Stimulated activated effector memory CD8-positive, alpha-beta T cell treated with anti-CD3 and anti-CD28 coated beads, Interleukin-12 subunit alpha, Interleukin-12 subunit beta, amount 100 ng/mL, for 72 hours (primary cell): ENCODE data around the gene PRKN.
A peak's percentile ranks its signal among the peaks of the same experiment; 100 is the strongest.
"Not testable (repeated sequence)": the region's sequence is repeated elsewhere in the genome, so short reads cannot be mapped to it uniquely, and the experiment has no call there.

Experiments used
- ATAC-seq: fragments of 150-1000 bp; cut with Tn5 transposase; 2 replicates; pipeline ENCODE4 v1.10.0; 2021
- DNase-seq, 2 donors: peaks; one replicate each; pipeline ENCODE4 v3.0.0; 2021 to 2022; ENCODE audit warnings: low spot score in 2 of 2
- H3K27ac Mint-ChIP-seq: one replicate; pipeline ENCODE4 v1.8.0; 2022; ENCODE audit warnings: mild to moderate bottlenecking, mixed read lengths
- H3K36me3 Mint-ChIP-seq: one replicate; pipeline ENCODE4 v1.8.0; 2022; ENCODE audit warnings: mild to moderate bottlenecking, mixed read lengths
- H3K4me1 Mint-ChIP-seq: one replicate; pipeline ENCODE4 v1.8.0; 2022; ENCODE audit warnings: mixed read lengths
- H3K4me3 Mint-ChIP-seq: one replicate; pipeline ENCODE4 v1.8.0; 2022; ENCODE audit warnings: mild to moderate bottlenecking, mixed read lengths
- H3K9me3 Mint-ChIP-seq: one replicate; pipeline ENCODE4 v1.8.0; 2022; ENCODE audit warnings: mixed read lengths

PRKN gene

GRCh38 chr6:161354276-161354840 lies 1373.2 kb downstream of the PRKN start:
- DNase-seq (no peak), ATAC-seq (no peak)
- Mint-ChIP-seq H3K9me3 (no peaks in the 10 kb centered on the region), H3K4me1 (peaks cover 15% of the 10 kb centered on the region), H3K36me3 (no peaks in the 10 kb centered on the region), H3K4me3 (no peak overlapping the region), H3K27ac (no peak overlapping the region)

- DNase-seq, result no peak
- Mint-ChIP-seq H3K36me3 (no peaks in the 10 kb centered on the region), H3K4me1 (peaks cover 15% of the 10 kb centered on the region), H3K27ac (no peak overlapping the region), H3K4me3 (no peak overlapping the region), H3K9me3 (no peaks in the 10 kb centered on the region)
- no peak for ATAC-seq
Measured at GRCh38 chr6:161353208-161353613, 1374.4 kb downstream of the PRKN start.

- H3K36me3 Mint-ChIP-seq, result no peaks in the 10 kb centered on the region
- no peak overlapping the region for H3K27ac Mint-ChIP-seq
- H3K9me3 Mint-ChIP-seq, result no peaks in the 10 kb centered on the region
- no peak overlapping the region for H3K4me3 Mint-ChIP-seq
- no peak for DNase-seq
- ATAC-seq, result peak; percentile 46
- peaks cover 9% of the 10 kb centered on the region for H3K4me1 Mint-ChIP-seq
Measured at GRCh38 chr6:161351858-161352257, 1375.7 kb downstream of the PRKN start.

- DNase-seq (no peak), ATAC-seq (no peak)
- Mint-ChIP-seq H3K9me3 (no peaks in the 10 kb centered on the region), H3K36me3 (no peaks in the 10 kb centered on the region), H3K4me3 (no peak overlapping the region), H3K4me1 (no peaks in the 10 kb centered on the region), H3K27ac (no peak overlapping the region)
Measured at GRCh38 chr6:161349886-161350285, 1377.7 kb downstream of the PRKN start.

- Mint-ChIP-seq H3K27ac (no peak overlapping the region), H3K4me1 (no peaks in the 10 kb centered on the region), H3K36me3 (no peaks in the 10 kb centered on the region), H3K9me3 (no peaks in the 10 kb centered on the region), H3K4me3 (no peak overlapping the region)
- ATAC-seq, result no peak
- no peak for DNase-seq
Measured at GRCh38 chr6:161348628-161348994, 1379.0 kb downstream of the PRKN start.

- no peak overlapping the region for H3K4me3 Mint-ChIP-seq
- peak; percentile 19 for ATAC-seq
- no peaks in the 10 kb centered on the region for H3K9me3 Mint-ChIP-seq
- no peaks in the 10 kb centered on the region for H3K4me1 Mint-ChIP-seq
- DNase-seq, result no peak
- H3K36me3 Mint-ChIP-seq, result no peaks in the 10 kb centered on the region
- H3K27ac Mint-ChIP-seq, result no peak overlapping the region
Measured at GRCh38 chr6:161347988-161348627, 1379.5 kb downstream of the PRKN start.

GRCh38 chr6:161347125-161347524 lies 1380.4 kb downstream of the PRKN start:
- no peak for DNase-seq
- Mint-ChIP-seq H3K27ac (no peak overlapping the region), H3K9me3 (no peaks in the 10 kb centered on the region), H3K36me3 (no peaks in the 10 kb centered on the region), H3K4me3 (no peak overlapping the region), H3K4me1 (no peaks in the 10 kb centered on the region)
- ATAC-seq, result no peak

GRCh38 chr6:161346717-161347116 lies 1380.8 kb downstream of the PRKN start:
- no peak for ATAC-seq
- Mint-ChIP-seq H3K27ac (no peak overlapping the region), H3K36me3 (no peaks in the 10 kb centered on the region), H3K4me1 (no peaks in the 10 kb centered on the region), H3K9me3 (no peaks in the 10 kb centered on the region), H3K4me3 (no peak overlapping the region)
- no peak for DNase-seq

- no peak overlapping the region for H3K27ac Mint-ChIP-seq
- H3K4me3 Mint-ChIP-seq, result no peak overlapping the region
- DNase-seq (no peak), ATAC-seq (no peak)
- H3K36me3 Mint-ChIP-seq, result no peaks in the 10 kb centered on the region
- no peaks in the 10 kb centered on the region for H3K4me1 Mint-ChIP-seq
- H3K9me3 Mint-ChIP-seq, result no peaks in the 10 kb centered on the region
Measured at GRCh38 chr6:161344626-161345025, 1382.9 kb downstream of the PRKN start.

GRCh38 chr6:161342039-161342438 lies 1385.5 kb downstream of the PRKN start:
- ATAC-seq (no peak), DNase-seq (no peak)
- Mint-ChIP-seq H3K27ac (no peak overlapping the region), H3K4me3 (no peak overlapping the region), H3K9me3 (no peaks in the 10 kb centered on the region), H3K36me3 (no peaks in the 10 kb centered on the region), H3K4me1 (no peaks in the 10 kb centered on the region)

GRCh38 chr6:161341638-161342037 lies 1385.9 kb downstream of the PRKN start:
- H3K27ac Mint-ChIP-seq, result no peak overlapping the region
- DNase-seq (no peak), ATAC-seq (no peak)
- no peaks in the 10 kb centered on the region for H3K36me3 Mint-ChIP-seq
- H3K9me3 Mint-ChIP-seq, result no peaks in the 10 kb centered on the region
- H3K4me3 Mint-ChIP-seq, result no peak overlapping the region
- H3K4me1 Mint-ChIP-seq, result no peaks in the 10 kb centered on the region

- no peaks in the 10 kb centered on the region for H3K4me1 Mint-ChIP-seq
- no peak overlapping the region for H3K27ac Mint-ChIP-seq
- no peak overlapping the region for H3K4me3 Mint-ChIP-seq
- no peaks in the 10 kb centered on the region for H3K36me3 Mint-ChIP-seq
- ATAC-seq (no peak), DNase-seq (no peak)
- no peaks in the 10 kb centered on the region for H3K9me3 Mint-ChIP-seq
Measured at GRCh38 chr6:161338015-161338414, 1389.6 kb downstream of the PRKN start.

GRCh38 chr6:161336479-161336878 lies 1391.1 kb downstream of the PRKN start:
- no peak for ATAC-seq
- no peaks in the 10 kb centered on the region for H3K9me3 Mint-ChIP-seq

GRCh38 chr6:161333410-161333809 lies 1394.2 kb downstream of the PRKN start:
- no peak overlapping the region for H3K4me3 Mint-ChIP-seq
- H3K9me3 Mint-ChIP-seq, result no peaks in the 10 kb centered on the region
- no peaks in the 10 kb centered on the region for H3K4me1 Mint-ChIP-seq
- no peaks in the 10 kb centered on the region for H3K36me3 Mint-ChIP-seq
- DNase-seq, result no peak
- no peak for ATAC-seq
- no peak overlapping the region for H3K27ac Mint-ChIP-seq

More at GRCh38 chr6:161336479-161336878, 1391.1 kb downstream of the PRKN start:
- Mint-ChIP-seq H3K36me3 (no peaks in the 10 kb centered on the region), H3K4me1 (no peaks in the 10 kb centered on the region), H3K4me3 (no peak overlapping the region), H3K27ac (no peak overlapping the region)
- no peak for DNase-seq

- ATAC-seq, DNase-seq, H3K4me3 Mint-ChIP-seq, H3K27ac Mint-ChIP-seq, H3K9me3 Mint-ChIP-seq, H3K36me3 Mint-ChIP-seq, H3K4me1 Mint-ChIP-seq: not testable (repeated sequence)
Measured at GRCh38 chr6:161331402-161332081, 1396.0 kb downstream of the PRKN start.

GRCh38 chr6:161327360-161327953 lies 1400.1 kb downstream of the PRKN start:
- Mint-ChIP-seq H3K4me1 (no peaks in the 10 kb centered on the region), H3K36me3 (no peaks in the 10 kb centered on the region), H3K4me3 (no peak overlapping the region), H3K27ac (no peak overlapping the region), H3K9me3 (no peaks in the 10 kb centered on the region)
- ATAC-seq (no peak), DNase-seq (peak in 1 of 2 donors; percentile 26)
